Stimulated activated CD4-positive, alpha-beta T cell treated with anti-CD3 and anti-CD28 coated beads, Interleukin-4, amount 100 ng/mL, for 1 hour (primary cell): ENCODE data around the gene DLST.
A peak's percentile ranks its signal among the peaks of the same experiment; 100 is the strongest.

ENCODE experiments used
- DNase-seq: peaks from one replicate; pipeline ENCODE4 v3.0.0-alpha.2; 2020

The DLST gene

GRCh38 chr14:74881431-74882102, at the start of gene DLST:
Gene DLST (plus strand): TSS chr14:74881916. CDS start chr14:74881954, 38 bp downstream.
- peak; percentile 87 for DNase-seq

DNA sequence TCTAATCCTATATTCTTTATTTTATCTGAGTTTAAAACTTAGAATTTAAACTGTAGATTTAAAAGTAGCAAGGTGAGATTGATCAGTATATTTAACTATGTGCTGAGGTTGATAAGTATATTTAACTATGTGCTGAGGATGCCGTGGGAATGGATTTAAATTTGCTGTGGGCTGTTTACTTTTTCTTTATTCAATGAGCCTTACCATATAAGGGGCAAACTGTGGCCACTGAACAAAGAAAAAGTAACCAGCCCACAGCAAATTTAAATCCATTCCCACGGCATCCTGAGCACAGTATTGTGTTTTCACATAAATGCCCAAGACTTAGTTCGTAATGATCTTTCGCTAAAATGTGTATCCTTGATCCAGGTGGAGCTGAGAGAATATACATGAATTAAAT, 48.9 kb upstream of the DLST start:
- no peak for DNase-seq

GRCh38 chr14:74834692-74835392, 46.9 kb upstream of the DLST start:
- DNase-seq, result no peak

- peak; percentile 10 for DNase-seq
Observed at GRCh38 chr14:74835645-74836250, 46.0 kb upstream of the DLST start.

GRCh38 chr14:74836251-74836960, 45.3 kb upstream of the DLST start:
- DNase-seq, result no peak

DNA sequence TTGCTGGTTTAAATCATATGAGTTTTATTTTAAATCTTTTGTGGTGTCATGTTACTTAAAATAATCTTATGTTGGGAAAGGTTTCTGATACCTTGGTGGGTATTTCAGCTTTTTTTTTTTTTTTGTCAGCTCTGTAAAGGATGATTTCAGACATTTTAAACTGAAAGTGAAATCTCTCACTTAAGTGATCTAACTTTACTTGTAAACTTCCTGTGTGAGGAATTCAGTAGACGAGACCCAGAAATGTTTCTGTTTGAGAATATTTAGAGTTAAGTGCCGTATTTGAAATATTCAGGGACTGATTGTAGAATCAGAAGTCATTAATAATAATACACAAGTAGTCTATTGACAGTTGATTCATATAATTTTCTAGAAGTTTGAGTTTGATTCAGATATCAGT, 43.5 kb upstream of the DLST start:
- no peak for DNase-seq

DNA sequence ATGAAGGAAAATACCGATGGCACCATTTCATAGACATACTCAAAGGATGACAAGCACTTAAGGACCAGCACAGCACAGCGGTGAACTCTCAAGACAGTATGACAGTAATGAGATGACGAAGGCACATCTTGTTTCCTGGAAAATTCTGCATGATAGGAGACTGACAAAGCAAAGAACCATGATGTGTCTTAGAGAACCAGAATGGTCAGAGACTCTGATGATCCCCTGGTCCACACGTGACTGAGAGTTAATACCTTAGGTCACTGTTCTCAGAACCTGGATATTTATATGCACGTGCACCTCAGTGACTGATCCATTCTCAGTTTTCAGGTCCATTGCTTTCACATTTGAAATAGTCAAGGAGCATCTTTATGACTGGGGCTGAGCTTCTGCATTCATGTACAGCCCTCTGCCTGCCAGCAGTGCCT, 41.1 kb upstream of the DLST start:
- no peak for DNase-seq

GRCh38 chr14:74841230-74842207, 40.2 kb upstream of the DLST start:
- no peak for DNase-seq

DNA sequence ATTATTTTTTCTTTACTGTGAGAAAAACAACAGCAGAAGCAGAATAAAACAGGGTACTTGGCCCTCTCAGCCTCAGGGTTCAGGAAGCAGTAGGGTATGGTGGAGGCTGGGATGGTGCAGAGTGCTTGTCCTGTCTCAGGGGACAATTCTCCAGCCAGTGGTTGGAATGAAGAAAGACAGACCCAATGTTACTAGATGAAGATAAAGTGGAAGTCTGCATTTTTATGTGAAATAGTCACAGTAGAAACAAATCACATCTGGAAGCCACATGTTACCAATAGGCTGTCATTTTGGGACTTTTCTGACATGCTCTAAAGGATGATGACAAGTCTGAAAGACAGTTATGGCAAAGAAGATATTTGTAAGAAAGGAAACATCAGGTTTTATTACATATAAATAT, 38.1 kb upstream of the DLST start:
- DNase-seq, result no peak

- no peak for DNase-seq
Observed at GRCh38 chr14:74846168-74846567, 35.5 kb upstream of the DLST start.

GRCh38 chr14:74846968-74847665, 34.6 kb upstream of the DLST start:
- DNase-seq, result no peak

GRCh38 chr14:74848768-74849167, 32.9 kb upstream of the DLST start:
- DNase-seq, result no peak

DNA sequence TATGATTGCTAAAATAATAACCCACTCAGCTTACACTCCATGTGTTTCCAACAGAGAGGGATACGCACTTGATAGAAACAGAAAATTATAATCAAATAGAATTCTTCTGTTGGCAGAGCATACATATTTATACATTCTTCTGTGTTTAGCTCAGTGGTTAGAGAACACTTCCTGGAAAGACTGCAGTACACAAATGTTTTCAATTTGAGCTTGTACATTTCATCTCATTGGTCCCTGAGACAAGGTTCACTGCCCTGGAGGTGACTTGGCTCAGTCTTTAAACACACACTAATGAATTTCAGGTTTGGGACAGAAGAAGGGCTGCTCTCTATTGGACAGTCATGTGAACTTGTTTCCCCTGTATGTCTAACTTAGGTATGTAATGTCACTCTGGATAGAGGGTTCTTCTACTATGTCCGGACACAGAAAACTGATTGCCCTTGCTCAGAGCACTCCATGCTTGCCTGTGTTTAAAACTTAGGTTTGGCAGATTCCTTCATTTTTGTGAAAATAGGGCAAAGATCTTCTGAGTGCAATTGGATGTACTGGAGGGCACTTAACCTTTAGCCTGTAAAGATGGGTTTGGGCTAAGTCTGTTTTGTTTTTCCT, 28.7 kb upstream of the DLST start:
- no peak for DNase-seq

- no peak for DNase-seq
Observed at GRCh38 chr14:74853581-74853980, 28.1 kb upstream of the DLST start.

DNA sequence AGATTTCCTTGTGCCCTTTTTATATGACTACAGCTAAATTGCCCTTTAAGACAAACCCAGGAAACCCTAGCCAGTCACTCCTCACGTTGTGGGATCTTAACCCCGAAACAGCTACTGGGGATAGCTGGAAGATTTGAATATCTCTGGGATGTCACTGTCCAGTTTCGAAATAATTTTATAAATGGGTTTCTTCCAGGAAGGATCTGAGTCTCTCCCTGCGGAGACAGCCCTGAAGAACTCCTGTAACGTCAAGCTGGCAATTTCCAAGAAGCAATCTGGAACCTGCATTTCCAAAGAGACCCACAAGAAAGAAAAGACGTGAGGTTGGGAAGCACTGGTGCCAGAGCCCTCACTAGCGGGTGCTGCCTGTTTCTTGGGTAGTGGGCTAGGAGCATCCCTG, 26.7 kb upstream of the DLST start:
- DNase-seq, result no peak

GRCh38 chr14:74855945-74856344, 25.8 kb upstream of the DLST start:
- DNase-seq, result no peak

DNA sequence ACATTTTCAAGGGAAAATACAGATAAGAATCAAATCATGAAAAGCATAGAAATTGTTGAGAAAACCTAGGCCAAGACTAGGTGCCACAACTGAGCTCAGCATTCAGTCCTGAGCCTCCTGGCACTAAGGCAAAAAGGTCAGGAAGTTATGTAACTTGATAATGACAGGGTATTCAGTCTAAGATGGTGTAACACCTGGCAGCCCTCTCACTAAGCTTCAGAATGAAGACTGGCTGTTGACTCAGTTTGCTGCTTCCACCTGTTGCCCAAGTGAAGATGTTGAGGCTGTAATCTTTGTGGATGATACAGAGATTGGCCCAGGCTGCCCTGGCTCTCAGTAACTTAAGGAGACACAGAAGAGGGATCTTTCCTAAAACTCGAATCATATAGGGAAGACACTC, 25.4 kb upstream of the DLST start:
- no peak for DNase-seq

DNA sequence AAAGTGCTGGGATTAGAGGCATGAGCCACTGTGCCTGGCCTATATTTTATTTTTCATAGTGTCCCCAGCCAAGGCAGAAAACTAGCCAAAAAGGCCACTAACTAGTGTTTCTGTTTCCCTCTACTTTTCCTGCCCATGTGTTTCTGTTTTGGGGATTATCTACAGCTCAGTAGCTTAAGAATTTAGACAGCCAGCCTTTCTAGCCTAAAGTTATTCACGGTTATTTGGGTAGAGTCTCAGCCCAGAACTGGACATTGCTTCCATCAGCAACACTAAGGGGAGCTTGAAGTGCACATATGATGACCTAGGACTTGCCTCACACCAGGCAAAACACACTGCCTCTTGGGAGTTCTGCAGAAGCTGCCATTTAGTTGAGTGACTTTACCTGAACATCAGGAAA, 23.7 kb upstream of the DLST start:
- no peak for DNase-seq

DNA sequence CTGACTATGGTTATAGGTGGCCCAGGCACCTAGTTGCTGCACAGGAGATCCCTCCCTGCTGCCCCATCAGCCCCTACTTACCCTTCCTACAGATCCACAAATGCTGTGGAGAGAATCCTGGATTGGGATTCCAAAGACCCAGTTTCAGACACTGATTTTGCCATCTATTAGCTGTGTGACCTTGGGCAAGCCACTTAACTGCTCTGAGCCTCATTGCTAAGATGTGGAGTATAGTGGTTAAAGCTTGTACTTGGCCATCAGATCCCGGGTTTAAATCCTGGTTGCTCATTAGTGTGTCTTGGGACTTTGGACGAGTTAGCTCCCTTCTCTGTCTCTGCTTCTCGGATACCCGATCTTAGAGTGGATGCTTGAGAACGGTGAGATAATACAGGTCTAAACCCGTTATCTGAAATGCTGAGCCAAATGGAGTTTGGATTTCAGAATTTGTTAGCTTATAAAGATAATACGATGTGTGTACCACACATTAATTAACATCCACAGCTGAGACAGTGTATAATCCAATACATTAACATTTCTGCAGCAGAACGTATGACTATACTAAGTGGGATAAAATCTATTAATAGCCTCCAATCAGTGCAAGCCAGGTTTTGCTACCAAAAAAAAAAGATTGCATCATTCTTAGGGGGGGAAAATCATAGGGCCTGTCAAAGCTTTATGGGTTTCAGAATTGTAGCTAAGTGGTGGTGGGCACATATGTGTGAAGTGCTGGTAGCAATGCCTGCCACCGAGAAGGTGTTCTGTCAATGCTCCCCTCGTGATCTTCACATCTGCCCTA, 21.8 kb upstream of the DLST start:
- no peak for DNase-seq
